ENCODE data around the gene FLG.
"Not testable (repeated sequence)": the region's sequence is repeated elsewhere in the genome, so short reads cannot be mapped to it uniquely, and the experiment has no call there.

The FLG gene

GRCh38 chr1:152325111-152325510, at the start of gene FLG:
Gene FLG (minus strand): TSS chr1:152325239. CDS start chr1:152315456, 9,783 bp downstream.
- DNase-seq, result no peak

- no peak for DNase-seq
Observed at GRCh38 chr1:152374451-152374850, 49.4 kb upstream of the FLG start.

- no peak for DNase-seq
Observed at GRCh38 chr1:152372672-152373071, 47.6 kb upstream of the FLG start.

DNA sequence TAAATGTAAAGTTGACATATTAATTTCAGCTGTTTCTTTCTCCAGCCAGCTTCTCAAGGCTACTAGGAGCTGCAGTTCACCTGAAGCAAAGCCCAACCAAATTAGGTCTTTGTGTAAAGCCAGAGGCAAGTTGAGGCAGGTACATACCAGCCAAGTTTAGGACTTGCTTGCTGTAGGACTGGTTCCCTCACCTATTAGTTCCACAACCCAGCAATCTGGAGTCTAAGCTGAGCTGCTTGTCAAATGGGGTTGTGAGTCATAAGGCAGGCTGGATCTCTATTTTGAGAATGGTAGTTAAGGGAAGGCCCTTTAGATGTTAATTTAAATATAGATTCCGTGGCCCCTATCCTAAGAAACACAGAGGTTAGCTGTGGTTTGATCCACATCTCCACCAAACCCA, 42.4 kb upstream of the FLG start:
- no peak for DNase-seq

- no peak for DNase-seq
Observed at GRCh38 chr1:152359906-152360305, 34.9 kb upstream of the FLG start, which contains the start of gene FLG2. Gene FLG2 (minus strand): TSS chr1:152360006. CDS start chr1:152358884, 1,122 bp downstream.

GRCh38 chr1:152356736-152357135, 31.7 kb upstream of the FLG start:
- DNase-seq, result no peak

DNA sequence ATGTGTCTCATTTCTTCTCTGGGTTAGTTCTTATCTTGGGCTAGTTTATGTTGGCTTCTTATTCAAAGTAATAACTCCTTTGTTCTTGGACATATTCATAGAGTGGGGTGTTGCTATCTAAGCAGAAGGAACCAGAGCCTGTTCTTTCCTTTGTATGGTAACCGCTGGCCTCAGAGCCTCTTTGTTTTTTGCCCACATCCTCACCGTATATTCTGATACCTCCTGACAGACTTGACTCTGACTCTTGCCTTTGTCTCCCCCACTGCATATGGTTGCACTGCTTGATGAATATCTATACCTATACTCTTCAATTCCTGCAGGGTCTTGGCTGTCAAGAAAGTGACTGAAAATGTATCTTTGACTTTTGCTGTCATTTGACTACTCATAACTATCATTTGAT, 24.6 kb upstream of the FLG start:
- DNase-seq, result no peak

DNA sequence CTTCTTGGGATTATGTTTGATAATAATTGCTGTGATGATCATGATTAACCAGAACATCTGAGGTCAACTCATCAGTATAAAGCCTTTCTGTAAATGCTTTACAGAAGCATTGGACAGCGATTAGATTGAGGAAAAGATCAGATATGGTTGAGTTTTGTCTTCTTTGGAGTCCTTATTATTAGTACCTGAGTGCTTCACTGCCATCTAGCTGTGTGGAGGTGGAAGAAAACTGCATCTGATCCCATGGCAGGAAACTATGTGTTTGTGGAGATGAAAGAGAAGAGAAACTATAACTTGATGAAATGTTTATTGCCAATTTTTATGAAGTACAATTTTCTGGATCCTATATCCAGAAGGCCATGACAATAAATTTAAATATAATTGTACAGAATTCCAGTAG, 23.4 kb upstream of the FLG start:
- DNase-seq, result no peak

DNA sequence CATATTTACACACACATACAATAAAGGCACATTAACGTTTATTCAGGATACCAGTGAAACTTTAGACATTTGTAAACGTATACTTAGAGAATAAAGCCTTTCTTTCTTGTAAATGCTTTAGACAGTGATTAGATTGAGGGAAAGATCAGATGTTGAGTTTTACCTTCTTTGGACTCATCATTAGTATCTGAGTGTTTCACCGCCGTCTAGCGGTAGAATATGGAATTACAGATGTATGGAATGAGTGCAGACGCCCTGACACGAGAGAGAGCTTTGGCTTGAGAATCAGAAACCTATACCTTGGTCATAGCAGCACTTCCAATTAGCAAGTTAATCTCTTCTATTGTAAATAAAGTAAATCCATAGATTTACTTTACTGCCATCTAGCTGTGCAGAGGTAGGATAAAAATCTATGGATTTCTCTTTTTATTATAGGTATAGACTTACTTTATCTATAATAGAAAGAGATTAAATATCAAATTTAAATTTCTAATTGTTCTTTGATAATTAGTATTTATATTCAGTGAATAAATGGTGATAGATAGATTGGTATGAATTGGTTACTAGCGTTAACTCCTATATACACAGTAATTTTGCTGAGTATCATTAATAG, 22.2 kb upstream of the FLG start:
- DNase-seq, result peak; percentile 51

DNA sequence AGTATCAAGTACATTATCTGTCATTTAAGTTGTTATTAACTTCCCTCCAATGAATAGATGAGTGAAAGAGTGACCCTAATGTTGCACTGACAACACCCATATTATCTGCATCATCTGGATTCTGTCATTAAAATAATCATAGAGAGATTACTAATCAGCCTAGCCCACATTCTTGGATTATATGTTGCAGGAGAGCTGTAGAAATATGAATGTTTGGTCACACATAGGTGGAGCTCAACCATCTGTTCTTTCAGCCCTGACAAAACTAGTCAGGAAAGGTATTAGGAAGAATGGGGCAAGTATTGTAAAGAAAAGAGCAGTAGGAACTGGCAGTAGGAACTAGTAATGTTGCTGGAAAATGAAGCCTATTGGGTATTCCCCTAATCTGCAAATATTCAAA, 19.4 kb upstream of the FLG start:
- DNase-seq, result no peak

DNA sequence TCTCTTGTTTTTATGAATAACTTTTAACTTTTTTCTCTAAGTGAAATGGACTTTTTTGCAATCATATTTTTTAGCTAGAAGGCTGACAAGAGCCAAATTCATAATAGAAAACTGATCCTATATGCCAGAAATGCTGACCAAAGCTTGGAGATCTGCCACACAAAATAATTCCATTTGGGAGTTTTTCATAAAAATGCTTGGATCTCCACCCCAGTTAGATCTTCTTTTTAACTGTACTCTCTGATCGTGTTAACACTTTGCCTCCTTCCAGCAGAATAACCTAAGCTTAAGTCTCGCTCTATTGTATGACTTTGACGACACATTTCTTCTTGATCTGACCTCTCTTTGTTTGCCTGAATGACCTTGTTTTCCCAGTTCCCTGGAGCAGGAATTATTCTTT, 18.0 kb upstream of the FLG start:
- peak; percentile 11 for DNase-seq

DNA sequence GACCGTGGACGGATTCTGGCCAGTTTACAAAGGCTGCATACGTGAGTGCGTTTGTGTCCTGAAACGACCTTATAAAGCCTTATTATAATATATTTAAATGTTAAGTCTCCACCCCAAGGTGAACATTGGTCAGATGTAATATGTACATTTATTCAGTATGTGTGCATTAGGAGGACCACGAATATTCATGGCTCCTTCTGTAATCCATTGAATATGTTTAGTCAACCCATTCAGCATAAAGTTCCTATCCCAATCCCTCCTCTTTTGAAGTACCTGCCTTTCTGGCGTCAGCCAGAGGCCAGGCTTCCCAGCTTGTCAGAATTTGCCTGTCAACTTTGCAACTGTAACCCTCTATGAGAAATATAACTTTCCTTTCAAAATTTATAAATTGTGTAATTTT, 10.4 kb upstream of the FLG start:
- no peak for DNase-seq

- peak; percentile 59 for DNase-seq
Observed at GRCh38 chr1:152328801-152329391, 3.9 kb upstream of the FLG start.

DNA sequence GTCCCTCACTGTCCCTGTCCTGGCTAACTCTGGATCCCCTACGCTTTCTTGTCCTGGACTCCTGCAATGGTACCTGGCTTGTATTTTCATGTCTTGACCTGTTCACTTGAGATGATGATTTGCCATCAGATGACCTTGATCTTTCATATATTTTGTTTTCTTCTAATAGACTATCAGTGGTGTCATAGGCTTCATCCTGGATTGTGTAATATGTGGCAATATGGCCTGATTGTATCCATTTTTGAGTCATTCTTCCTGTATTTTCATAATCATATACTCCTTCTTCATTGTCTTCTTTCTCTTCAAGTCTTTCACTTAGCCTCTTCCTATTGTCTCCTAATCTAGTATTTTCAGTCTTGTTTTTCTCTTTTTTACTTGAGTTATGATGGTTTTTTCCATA, 11.1 kb downstream of the FLG start:
- DNase-seq, result no peak

GRCh38 chr1:152313319-152313801, 11.7 kb downstream of the FLG start:
- no peak for DNase-seq

- not testable (repeated sequence) for DNase-seq
Observed at GRCh38 chr1:152312169-152312568, 12.9 kb downstream of the FLG start.

- DNase-seq, result no peak
Observed at GRCh38 chr1:152309955-152310354, 15.1 kb downstream of the FLG start.

GRCh38 chr1:152309320-152309901, 15.6 kb downstream of the FLG start:
- not testable (repeated sequence) for DNase-seq

- DNase-seq, result not testable (repeated sequence)
Observed at GRCh38 chr1:152308758-152309157, 16.3 kb downstream of the FLG start.

DNA sequence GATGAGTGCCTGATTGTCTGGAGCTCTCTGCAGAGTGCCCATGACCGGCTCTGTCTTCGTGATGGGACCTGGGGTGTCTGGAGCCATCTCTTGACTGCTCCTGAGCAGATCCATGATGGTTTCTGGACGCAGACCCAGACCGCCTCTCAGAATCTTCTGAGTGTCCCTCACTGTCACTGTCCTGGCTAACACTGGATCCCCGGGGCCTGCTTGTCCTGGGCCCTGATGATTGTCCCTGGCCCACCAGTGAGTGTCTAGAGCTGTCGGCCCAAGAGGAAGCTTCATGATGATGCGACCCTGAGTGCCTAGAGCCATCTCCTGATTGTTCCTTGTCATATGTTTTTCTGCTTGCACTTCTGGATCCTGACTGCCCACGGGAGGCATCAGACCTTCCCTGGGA, 17.1 kb downstream of the FLG start:
- DNase-seq, result not testable (repeated sequence)

GRCh38 chr1:152306123-152306522, 18.9 kb downstream of the FLG start:
- DNase-seq, result not testable (repeated sequence)

DNA sequence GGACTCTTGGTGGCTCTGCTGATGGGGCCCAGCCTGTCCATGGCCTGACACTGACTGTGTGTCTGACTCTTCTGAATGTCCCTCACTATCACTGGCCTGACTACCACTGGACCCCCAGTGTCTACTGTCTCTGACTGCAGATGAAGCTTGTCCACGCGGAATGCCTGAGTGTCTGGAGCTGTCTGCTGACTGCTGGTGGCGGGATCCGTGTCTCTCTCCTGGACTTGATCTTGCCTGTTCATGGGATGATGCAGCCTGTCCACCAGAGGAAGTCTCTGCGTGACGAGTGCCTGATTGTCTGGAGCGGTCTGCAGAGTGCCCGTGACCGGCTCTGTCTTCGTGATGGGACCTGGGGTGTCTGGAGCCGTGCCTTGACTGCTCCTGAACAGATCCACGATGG, 20.3 kb downstream of the FLG start:
- DNase-seq, result not testable (repeated sequence)

DNA sequence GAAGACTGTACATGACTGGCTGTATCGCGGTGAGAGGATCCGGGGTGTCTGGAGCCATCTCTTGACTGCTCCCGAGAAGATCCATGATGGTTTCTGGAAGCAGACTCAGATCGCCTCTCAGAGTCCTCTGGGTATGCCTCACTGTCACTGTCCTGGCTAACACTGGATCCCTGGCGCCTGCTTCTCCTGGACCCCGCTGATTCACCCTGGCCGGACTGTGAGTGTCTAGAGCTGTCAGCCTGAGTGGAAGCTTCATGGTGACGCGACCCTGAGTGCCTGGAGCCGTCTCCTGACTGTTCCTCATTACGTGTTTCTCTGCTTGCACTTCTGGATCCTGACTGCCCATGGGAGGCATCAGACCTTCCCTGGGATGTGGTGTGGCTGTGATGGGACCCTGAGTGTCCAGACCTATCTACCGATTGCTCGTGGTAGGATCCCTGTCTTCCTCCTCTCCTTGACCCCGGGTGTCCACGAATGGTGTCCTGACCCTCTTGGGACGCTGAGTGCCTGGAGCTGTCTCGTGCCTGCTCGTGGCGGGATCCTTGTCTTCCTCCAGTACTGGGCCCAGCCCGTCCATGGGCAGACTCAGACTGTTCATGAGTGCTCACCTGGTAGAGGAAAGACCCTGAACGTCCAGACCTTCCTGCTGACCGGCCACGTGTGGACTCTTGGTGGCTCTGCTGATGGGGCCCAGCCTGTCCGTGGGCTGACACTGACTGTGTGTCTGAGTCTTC, 21.7 kb downstream of the FLG start:
- not testable (repeated sequence) for DNase-seq

GRCh38 chr1:152256394-152256793, 68.6 kb downstream of the FLG start:
- DNase-seq, result not testable (repeated sequence)
